Activated gamma-delta T cell (primary cell): ENCODE data around the gene MGLL.

Experiments used
- DNase-seq: peaks from one replicate; lab custom pipeline; 2025; lab: John Stamatoyannopoulos, UW

MGLL gene

GRCh38 chr3:127758013-127758412 lies 64.3 kb downstream of the MGLL start:
- DNase-seq: no peak

GRCh38 chr3:127755305-127755681 lies 67.0 kb downstream of the MGLL start:
- DNase-seq: no peak

- no peak for DNase-seq
These were observed 67.7 kb downstream of the MGLL start for GRCh38 chr3:127754411-127755304.

GRCh38 chr3:127753898-127754410 lies 68.4 kb downstream of the MGLL start:
- no peak for DNase-seq

- DNase-seq: no peak
These were observed 69.0 kb downstream of the MGLL start for GRCh38 chr3:127753338-127753737.

GRCh38 chr3:127751782-127752181 lies 70.5 kb downstream of the MGLL start:
- no peak for DNase-seq

- no peak for DNase-seq
These were observed 71.1 kb downstream of the MGLL start for GRCh38 chr3:127751163-127751621.

- DNase-seq: no peak
These were observed 71.9 kb downstream of the MGLL start for GRCh38 chr3:127750226-127751031.

- DNase-seq: no peak
These were observed 72.5 kb downstream of the MGLL start for GRCh38 chr3:127749787-127750225.

- DNase-seq: no peak
These were observed 73.0 kb downstream of the MGLL start for GRCh38 chr3:127749361-127749760.

- no peak for DNase-seq
These were observed 73.5 kb downstream of the MGLL start for GRCh38 chr3:127748754-127749327.

- DNase-seq: no peak
These were observed 74.4 kb downstream of the MGLL start for GRCh38 chr3:127747751-127748521.

- DNase-seq: no peak
These were observed 75.2 kb downstream of the MGLL start for GRCh38 chr3:127747066-127747465.

GRCh38 chr3:127746400-127747057 lies 75.8 kb downstream of the MGLL start:
- no peak for DNase-seq

- no peak for DNase-seq
These were observed 76.5 kb downstream of the MGLL start for GRCh38 chr3:127745656-127746399.

- no peak for DNase-seq
These were observed 77.4 kb downstream of the MGLL start for GRCh38 chr3:127744875-127745274.

GRCh38 chr3:127744253-127744815 lies 78.0 kb downstream of the MGLL start:
- DNase-seq: no peak

- DNase-seq: no peak
These were observed 78.7 kb downstream of the MGLL start for GRCh38 chr3:127743351-127744252.

GRCh38 chr3:127742580-127742979 lies 79.7 kb downstream of the MGLL start:
- DNase-seq: no peak
